Endodermal cell (in vitro differentiated cells): Measurements from ENCODE around the gene LARGE1. TPM values are rescaled to one million over a fixed set of nuclear protein-coding genes. Genes with fewer than 3 reads are reported as not detected.

Experiments used
- DNase-seq: peaks from one replicate; pipeline ENCODE4 v3.0.0-alpha.2; 2017
- H3K27ac ChIP-seq: 2 replicates; pipeline ENCODE4 v1.5.1; 2013; ENCODE audit warnings: mild to moderate bottlenecking, low read depth, low read length, moderate library complexity
- H3K27me3 ChIP-seq: 2 replicates; pipeline ENCODE4 v1.6.1; 2013; ENCODE audit warnings: mild to moderate bottlenecking, low read length, moderate library complexity; ENCODE audit not compliant: insufficient read depth, control insufficient read depth, poor library complexity, severe bottlenecking
- H3K36me3 ChIP-seq: 2 replicates; pipeline ENCODE4 v1.7.0; 2013; ENCODE audit warnings: mild to moderate bottlenecking, low read length, moderate library complexity; ENCODE audit not compliant: control insufficient read depth, insufficient read depth
- H3K4me1 ChIP-seq: one replicate; pipeline ENCODE4 v1.7.0; 2013; ENCODE audit warnings: low read length; ENCODE audit not compliant: control insufficient read depth, insufficient read depth
- H3K4me3 ChIP-seq: 2 replicates; pipeline ENCODE4 v1.5.1; 2013; ENCODE audit warnings: mild to moderate bottlenecking, low read length, moderate library complexity
- H3K9ac ChIP-seq: 2 replicates; pipeline ENCODE4 v1.6.1; 2013; ENCODE audit warnings: mild to moderate bottlenecking, low read length, moderate library complexity; ENCODE audit not compliant: poor library complexity, severe bottlenecking; ENCODE audit errors: extremely low read depth
- H3K9me3 ChIP-seq: 2 replicates; pipeline ENCODE4 v1.6.1; 2013; ENCODE audit warnings: mild to moderate bottlenecking, low read length, moderate library complexity; ENCODE audit not compliant: control insufficient read depth
- H3K27ac Mint-ChIP-seq: 2 replicates; pipeline ENCODE4 v1.8.0; 2020; ENCODE audit warnings: mixed read lengths
- H3K27me3 Mint-ChIP-seq: 2 replicates; pipeline ENCODE4 v1.8.0; 2021; ENCODE audit warnings: mild to moderate bottlenecking, mixed read lengths; ENCODE audit not compliant: insufficient read depth
- H3K36me3 Mint-ChIP-seq: 2 replicates; pipeline ENCODE4 v1.8.0; 2020; ENCODE audit warnings: low read depth, mixed read lengths
- H3K4me1 Mint-ChIP-seq: 2 replicates; pipeline ENCODE4 v1.8.0; 2020; ENCODE audit warnings: mixed read lengths
- H3K4me3 Mint-ChIP-seq: 2 replicates; pipeline ENCODE4 v1.8.0; 2020; ENCODE audit warnings: mild to moderate bottlenecking, moderate library complexity, mixed read lengths
- H3K9me3 Mint-ChIP-seq: 2 replicates; pipeline ENCODE4 v1.8.0; 2020; ENCODE audit warnings: mild to moderate bottlenecking, mixed read lengths
- CTCF ChIP-seq: fragments of 200-600 bp; sonication (generic); conservative IDR thresholded peaks from 2 replicates; pipeline ENCODE4 v1.5.0; 2021; ENCODE audit warnings: antibody characterized with exemption, mild to moderate bottlenecking
- WGBS, 2 experiments: methylation state at CpG; one replicate each; pipeline versions ENCODE4 v1.1.5 to v1.1.7; 2013; ENCODE audit warnings: missing lambda C conversion rate in 2 of 2, mixed read lengths in 1 of 2; ENCODE audit not compliant: insufficient coverage in 1 of 2, insufficient read length in 1 of 2; 5-methylcytosine and 5-hydroxymethylcytosine counted together
- total RNA-seq, 2 donors: library from RNA; stranded (reverse); fragmentation: NEBNext Ultra II Directional in 1 of 2; extraction: Animal tissue kit (Norgen Biotek cat#: 25700) in 1 of 2; gene quantifications; 2 replicates in 1 of 2; 3 replicates in 1 of 2; pipeline ENCODE4 v1.2.1, GENCODE V29; 2021

The LARGE1 gene
- total RNA-seq, 2 donors from 2014 or later = 17.5 to 24.3 TPM

GRCh38 chr22:33871935-33872334 is 48.3 kb downstream of the LARGE1 start:
- no peak overlapping the region for H3K27ac ChIP-seq
- Mint-ChIP-seq H3K4me3 (no peak overlapping the region), H3K4me1 (no peaks in the 10 kb centered on the region), H3K27ac (no peak overlapping the region), H3K36me3 (no peaks in the 10 kb centered on the region), H3K9me3 (no peaks in the 10 kb centered on the region), H3K27me3 (peaks cover 81% of the 10 kb centered on the region)
- DNase-seq = no peak
- WGBS, 2 experiments = 88 to 94% methylated on average over 8 of the region's 8 CpGs
- TF ChIP-seq CTCF = no peak
- H3K4me3 ChIP-seq = no peak overlapping the region
- peaks cover under 1% of the 10 kb centered on the region for H3K9me3 ChIP-seq
- H3K27me3 ChIP-seq = peaks cover 5% of the 10 kb centered on the region
- H3K9ac ChIP-seq = no peak overlapping the region
- no peaks in the 10 kb centered on the region for H3K36me3 ChIP-seq
- no peaks in the 10 kb centered on the region for H3K4me1 ChIP-seq

GRCh38 chr22:33869946-33870345 is 50.3 kb downstream of the LARGE1 start:
- DNase-seq = no peak
- Histone ChIP-seq H3K27me3 (peaks cover 5% of the 10 kb centered on the region), H3K9ac (no peak overlapping the region), H3K4me3 (no peak overlapping the region), H3K9me3 (peaks cover 4% of the 10 kb centered on the region), H3K27ac (no peak overlapping the region), H3K4me1 (no peaks in the 10 kb centered on the region), H3K36me3 (no peaks in the 10 kb centered on the region)
- no peak overlapping the region for H3K27ac Mint-ChIP-seq
- no peaks in the 10 kb centered on the region for H3K4me1 Mint-ChIP-seq
- no peak for TF ChIP-seq CTCF
- peaks cover 82% of the 10 kb centered on the region for H3K27me3 Mint-ChIP-seq
- no peak overlapping the region for H3K4me3 Mint-ChIP-seq
- no peaks in the 10 kb centered on the region for H3K36me3 Mint-ChIP-seq
- no peaks in the 10 kb centered on the region for H3K9me3 Mint-ChIP-seq
- 88 to 100% methylated on average over 2 of the region's 2 CpGs for WGBS, 2 experiments

- Mint-ChIP-seq H3K27me3 (peaks cover 84% of the 10 kb centered on the region), H3K27ac (no peak overlapping the region), H3K4me3 (no peak overlapping the region), H3K9me3 (no peaks in the 10 kb centered on the region), H3K36me3 (no peaks in the 10 kb centered on the region), H3K4me1 (no peaks in the 10 kb centered on the region)
- no peaks in the 10 kb centered on the region for H3K4me1 ChIP-seq
- peaks cover 4% of the 10 kb centered on the region for H3K9me3 ChIP-seq
- TF ChIP-seq CTCF = no peak
- no peak overlapping the region for H3K9ac ChIP-seq
- peaks cover 5% of the 10 kb centered on the region for H3K27me3 ChIP-seq
- DNase-seq = no peak
- WGBS, 2 experiments = 93 to 94% methylated on average over 5 to 9 of the region's 9 CpGs
- H3K4me3 ChIP-seq = no peak overlapping the region
- H3K36me3 ChIP-seq = no peaks in the 10 kb centered on the region
- no peak overlapping the region for H3K27ac ChIP-seq
These were observed 52.3 kb downstream of the LARGE1 start for GRCh38 chr22:33867971-33868370.
